Measurements from ENCODE around the gene FAM234B.

Gene FAM234B

GRCh38 chr12:13103391-13104033 is 59.3 kb downstream of the FAM234B start, which contains the start of gene GSG1:
TSS of gene GSG1 (minus strand) at chr12:13103667. CDS start at chr12:13103512, 155 bp downstream.
- H3K4me3 ChIP-seq, result no peak within 1 kb of the TSS
- peak within 1 kb of the TSS in 17 of 21 experiments; percentile 44 to 99 (median 97) for H3K27ac ChIP-seq

- no peak overlapping the region for H3K4me3 ChIP-seq
- peak overlapping the region in 2 of 21 experiments; percentile 2 to 17 for H3K27ac ChIP-seq
Observed at GRCh38 chr12:13104409-13104808, 60.2 kb downstream of the FAM234B start.

GRCh38 chr12:13105781-13106180 is 61.6 kb downstream of the FAM234B start:
- no peak overlapping the region for H3K27ac ChIP-seq
- no peak overlapping the region for H3K4me3 ChIP-seq

GRCh38 chr12:13106666-13107065 is 62.5 kb downstream of the FAM234B start:
- Histone ChIP-seq H3K27ac (no peak overlapping the region), H3K4me3 (no peak overlapping the region)

GRCh38 chr12:13112968-13113367 is 68.8 kb downstream of the FAM234B start:
- H3K27ac ChIP-seq, result no peak overlapping the region
- no peak overlapping the region for H3K4me3 ChIP-seq

- H3K27ac ChIP-seq, result peak overlapping the region in 2 of 21 experiments; percentile 37 to 69
Observed at GRCh38 chr12:13114251-13115052, 70.3 kb downstream of the FAM234B start.

GRCh38 chr12:13116259-13116658 is 72.1 kb downstream of the FAM234B start:
- Histone ChIP-seq H3K4me3 (no peak overlapping the region), H3K27ac (no peak overlapping the region)

More at GRCh38 chr12:13114251-13115052, 70.3 kb downstream of the FAM234B start:
- no peak overlapping the region for H3K4me3 ChIP-seq

GRCh38 chr12:13117029-13117428 is 72.8 kb downstream of the FAM234B start:
- no peak overlapping the region for H3K27ac ChIP-seq
- H3K4me3 ChIP-seq, result no peak overlapping the region

GRCh38 chr12:13119826-13120225 is 75.6 kb downstream of the FAM234B start:
- Histone ChIP-seq H3K4me3 (no peak overlapping the region), H3K27ac (no peak overlapping the region)

- H3K27ac ChIP-seq, result no peak overlapping the region
- H3K4me3 ChIP-seq, result no peak overlapping the region
Observed at GRCh38 chr12:13120413-13120812, 76.2 kb downstream of the FAM234B start.

- Histone ChIP-seq H3K27ac (no peak overlapping the region), H3K4me3 (no peak overlapping the region)
Observed at GRCh38 chr12:13121568-13121967, 77.4 kb downstream of the FAM234B start.

- Histone ChIP-seq H3K27ac (no peak overlapping the region), H3K4me3 (no peak overlapping the region)
Observed at GRCh38 chr12:13124656-13125505, 80.7 kb downstream of the FAM234B start.

GRCh38 chr12:13125996-13126395 is 81.8 kb downstream of the FAM234B start:
- Histone ChIP-seq H3K4me3 (no peak overlapping the region), H3K27ac (no peak overlapping the region)

- H3K4me3 ChIP-seq, result no peak overlapping the region
- no peak overlapping the region for H3K27ac ChIP-seq
Observed at GRCh38 chr12:13126494-13126893, 82.3 kb downstream of the FAM234B start.

- Histone ChIP-seq H3K27ac (no peak overlapping the region), H3K4me3 (no peak overlapping the region)
Observed at GRCh38 chr12:13127444-13127843, 83.3 kb downstream of the FAM234B start.

GRCh38 chr12:13128291-13128965 is 84.2 kb downstream of the FAM234B start:
- no peak overlapping the region for H3K4me3 ChIP-seq
- no peak overlapping the region for H3K27ac ChIP-seq

- no peak overlapping the region for H3K27ac ChIP-seq
- no peak overlapping the region for H3K4me3 ChIP-seq
Observed at GRCh38 chr12:13130981-13131380, 86.8 kb downstream of the FAM234B start.
